Measurements from ENCODE around the gene SOS1.

SOS1 gene

DNA sequence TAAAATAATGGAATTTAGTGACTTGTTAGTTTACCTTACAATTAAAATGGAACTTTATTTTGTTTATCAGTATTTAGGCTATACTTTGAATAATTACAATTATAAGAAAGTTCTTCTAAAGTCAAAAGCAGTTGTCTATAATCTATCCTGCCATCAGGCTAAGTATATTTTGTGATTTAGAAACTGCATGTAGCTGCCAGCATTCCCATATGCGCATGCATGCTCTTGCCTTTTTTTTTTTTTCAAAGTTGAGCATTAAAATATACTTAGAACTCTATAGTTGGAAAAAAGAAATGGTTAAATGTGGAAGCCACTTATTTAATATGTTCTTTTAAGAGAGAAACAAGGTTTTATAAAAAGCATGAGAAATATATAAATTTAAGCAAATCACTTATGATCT, 132.1 kb downstream of the SOS1 start:
- H3K4me3 ChIP-seq (ENCODE audit: low read depth, low read length), result no peak overlapping the region
- TF ChIP-seq, protein P1, sequence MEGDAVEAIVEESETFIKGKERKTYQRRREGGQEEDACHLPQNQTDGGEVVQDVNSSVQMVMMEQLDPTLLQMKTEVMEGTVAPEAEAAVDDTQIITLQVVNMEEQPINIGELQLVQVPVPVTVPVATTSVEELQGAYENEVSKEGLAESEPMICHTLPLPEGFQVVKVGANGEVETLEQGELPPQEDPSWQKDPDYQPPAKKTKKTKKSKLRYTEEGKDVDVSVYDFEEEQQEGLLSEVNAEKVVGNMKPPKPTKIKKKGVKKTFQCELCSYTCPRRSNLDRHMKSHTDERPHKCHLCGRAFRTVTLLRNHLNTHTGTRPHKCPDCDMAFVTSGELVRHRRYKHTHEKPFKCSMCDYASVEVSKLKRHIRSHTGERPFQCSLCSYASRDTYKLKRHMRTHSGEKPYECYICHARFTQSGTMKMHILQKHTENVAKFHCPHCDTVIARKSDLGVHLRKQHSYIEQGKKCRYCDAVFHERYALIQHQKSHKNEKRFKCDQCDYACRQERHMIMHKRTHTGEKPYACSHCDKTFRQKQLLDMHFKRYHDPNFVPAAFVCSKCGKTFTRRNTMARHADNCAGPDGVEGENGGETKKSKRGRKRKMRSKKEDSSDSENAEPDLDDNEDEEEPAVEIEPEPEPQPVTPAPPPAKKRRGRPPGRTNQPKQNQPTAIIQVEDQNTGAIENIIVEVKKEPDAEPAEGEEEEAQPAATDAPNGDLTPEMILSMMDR (IDR thresholded peaks at IDR 0.05; ENCODE audit: low read depth, low read length, missing control alignments), result no peak
- no peak for DNase-seq (ENCODE audit: low read depth)

DNA sequence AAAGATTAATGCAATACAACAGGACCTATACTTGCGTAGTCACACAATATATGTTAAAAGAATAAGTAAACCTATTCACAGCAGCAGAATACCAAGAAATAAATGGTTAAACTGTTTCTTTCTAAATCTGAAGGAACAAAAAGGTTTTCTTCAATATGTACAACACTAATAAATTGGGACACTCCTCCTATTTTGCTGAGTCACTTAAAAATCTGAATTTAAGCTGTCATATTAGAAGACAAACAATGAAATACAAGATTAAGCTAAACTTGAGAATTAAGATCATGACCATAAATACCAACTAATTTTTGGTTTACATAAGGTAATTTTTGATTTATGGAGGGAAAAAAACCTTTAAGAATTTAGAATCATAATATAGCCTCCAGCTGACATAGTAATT, 138.4 kb downstream of the SOS1 start:
- TF ChIP-seq, protein P1 (IDR thresholded peaks at IDR 0.05; ENCODE audit: low read depth, low read length, missing control alignments), result no peak
- no peak for DNase-seq (ENCODE audit: low read depth)
- H3K4me3 ChIP-seq (ENCODE audit: low read depth, low read length), result no peak overlapping the region

DNA sequence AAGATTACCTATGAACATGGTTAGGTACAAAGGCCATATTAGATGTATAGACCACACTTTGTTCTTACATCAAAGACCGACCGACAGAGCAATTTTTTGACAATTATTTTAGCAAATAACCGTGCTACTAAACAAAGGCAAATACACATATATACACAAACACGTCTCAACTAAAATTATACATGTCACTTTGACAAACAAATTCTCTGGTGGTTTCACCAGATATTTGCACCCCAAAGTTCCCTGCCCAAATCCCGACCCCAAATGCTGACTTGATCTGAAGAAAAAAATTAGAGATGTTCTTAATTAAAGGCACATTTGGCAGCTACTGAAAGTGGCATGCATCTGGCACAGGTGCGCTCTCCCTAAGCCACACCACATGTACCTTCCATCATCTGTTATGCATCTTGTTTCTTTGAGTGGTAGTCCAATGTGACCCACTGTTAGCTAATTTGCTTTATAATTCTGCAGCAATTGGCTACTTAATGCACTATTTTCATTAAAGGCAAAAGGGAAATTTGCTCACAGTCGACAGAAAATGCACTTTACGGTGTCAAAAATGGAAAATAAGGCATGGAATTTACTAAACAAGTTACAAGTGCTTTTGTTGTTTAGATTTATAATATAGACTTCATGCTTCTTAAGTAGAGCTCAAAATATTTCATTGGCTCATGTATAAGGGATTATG, 139.0 kb downstream of the SOS1 start:
- TF ChIP-seq, protein P1 (IDR thresholded peaks at IDR 0.05; ENCODE audit: low read depth, low read length, missing control alignments), result no peak
- H3K4me3 ChIP-seq (ENCODE audit: low read depth, low read length), result no peak overlapping the region
- no peak for DNase-seq (ENCODE audit: low read depth)

DNA sequence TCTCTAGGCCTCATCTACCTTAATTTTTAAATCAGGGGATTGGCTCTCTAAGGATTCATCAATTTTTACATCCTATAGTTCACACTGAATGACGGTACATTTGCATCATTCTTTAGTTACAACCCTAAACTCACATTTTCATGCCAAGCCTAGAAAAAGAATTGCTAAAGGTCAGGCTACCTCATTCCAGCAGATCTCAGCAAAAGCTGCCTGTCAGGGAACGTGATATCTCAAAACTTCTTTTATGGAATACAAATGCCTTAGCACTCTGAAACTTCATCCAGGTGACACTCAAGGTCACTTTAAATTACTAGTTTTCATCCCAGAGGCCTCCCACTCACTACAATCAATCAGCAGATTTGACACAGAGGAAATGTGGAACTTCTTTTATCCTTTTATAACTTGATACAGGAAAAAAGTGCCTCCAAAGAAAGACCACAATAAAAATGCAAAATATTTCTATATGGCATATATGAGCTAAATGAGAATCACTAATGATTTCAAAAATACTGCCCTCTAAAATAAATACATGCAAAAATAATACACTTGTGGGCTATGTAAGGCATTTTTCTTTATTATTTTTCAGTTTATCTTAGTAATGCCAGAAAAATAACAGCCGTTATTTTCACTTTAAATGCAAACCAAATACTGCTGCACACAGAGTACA, 139.7 kb downstream of the SOS1 start:
- no peak for DNase-seq (ENCODE audit: low read depth)
- TF ChIP-seq, protein P1 (IDR thresholded peaks at IDR 0.05; ENCODE audit: low read depth, low read length, missing control alignments), result no peak
- no peak overlapping the region for H3K4me3 ChIP-seq (ENCODE audit: low read depth, low read length)

DNA sequence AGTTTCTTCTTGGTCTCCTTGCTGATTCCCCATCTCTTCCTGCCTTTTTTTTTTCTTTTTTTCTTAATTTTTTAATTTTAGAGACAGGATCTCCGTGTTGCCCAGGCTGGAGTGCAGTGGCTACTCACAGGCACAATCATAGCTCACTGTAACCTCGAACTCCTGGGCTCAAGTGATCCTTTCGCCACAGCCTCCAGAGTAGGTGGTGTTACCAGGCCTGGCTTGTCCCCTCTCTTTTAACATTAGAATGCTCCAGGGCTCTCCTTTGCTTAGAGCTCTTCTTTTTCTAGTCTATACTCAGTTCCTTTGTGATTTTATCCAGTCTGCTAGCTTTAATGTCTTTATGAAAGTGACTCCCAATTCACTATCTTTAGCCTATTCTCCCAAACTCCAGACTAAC, 141.9 kb downstream of the SOS1 start:
- no peak for DNase-seq (ENCODE audit: low read depth)
- TF ChIP-seq, protein P1 (IDR thresholded peaks at IDR 0.05; ENCODE audit: low read depth, low read length, missing control alignments), result no peak
- no peak overlapping the region for H3K4me3 ChIP-seq (ENCODE audit: low read depth, low read length)

DNA sequence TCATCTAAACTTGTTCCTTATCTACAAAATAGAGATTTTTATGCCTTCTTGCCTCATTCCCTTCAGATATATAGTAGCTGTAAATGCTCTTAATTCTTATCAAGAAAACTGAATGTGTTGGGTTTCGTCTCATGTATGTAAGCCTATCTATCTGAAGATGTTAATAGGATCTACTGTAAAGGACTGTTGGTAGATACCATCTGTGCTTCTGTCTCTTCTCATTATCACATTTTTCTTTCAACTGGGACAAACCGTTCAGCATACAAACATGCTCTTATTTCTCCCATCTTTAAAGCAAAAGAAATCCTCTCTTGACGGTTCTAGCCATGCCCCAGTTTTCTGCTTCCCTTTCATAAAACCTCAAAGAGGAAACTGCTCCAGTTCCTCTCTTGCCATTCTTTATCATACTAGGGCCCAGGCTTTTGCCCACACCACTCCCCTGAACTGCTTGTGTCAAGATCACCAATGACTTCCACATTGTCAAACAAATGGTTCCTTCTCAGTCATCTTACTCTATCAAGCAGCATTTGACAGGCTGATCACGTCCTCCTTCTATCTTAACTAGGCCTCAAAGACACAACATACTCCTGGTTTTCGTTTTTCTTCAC, 142.5 kb downstream of the SOS1 start:
- TF ChIP-seq, protein P1 (IDR thresholded peaks at IDR 0.05; ENCODE audit: low read depth, low read length, missing control alignments), result no peak
- no peak for DNase-seq (ENCODE audit: low read depth)
- H3K4me3 ChIP-seq (ENCODE audit: low read depth, low read length), result no peak overlapping the region
